Hepatocyte (in vitro differentiated cells): Measurements from ENCODE around the gene AUTS2. TPM values are rescaled to one million over a fixed set of nuclear protein-coding genes. Genes with fewer than 3 reads are reported as not detected.

Experiments
- DNase-seq: peaks from one replicate; pipeline ENCODE4 v3.0.0-alpha.2; 2016; ENCODE audit warnings: low spot score
- H2AFZ ChIP-seq: fragments of 200-600 bp; sonication (generic); 2 replicates; pipeline ENCODE4 v1.6.0; 2016; ENCODE audit warnings: antibody characterized with exemption, mild to moderate bottlenecking
- H3K27ac ChIP-seq: fragments of 200-600 bp; sonication (generic); 2 replicates; pipeline ENCODE4 v1.5.1; 2016; ENCODE audit warnings: mild to moderate bottlenecking
- H3K27me3 ChIP-seq: fragments of 200-600 bp; sonication (generic); 2 replicates; pipeline ENCODE4 v1.6.1; 2016
- H3K36me3 ChIP-seq: fragments of 200-600 bp; sonication (generic); replicated peaks from 2 replicates; pipeline ENCODE4 v1.5.1; 2016; ENCODE audit warnings: low read depth; ENCODE audit not compliant: insufficient read depth
- H3K4me1 ChIP-seq: fragments of 200-600 bp; sonication (generic); 2 replicates; pipeline ENCODE4 v1.5.1; 2016; ENCODE audit warnings: mild to moderate bottlenecking, moderate library complexity; ENCODE audit not compliant: insufficient read depth
- H3K4me2 ChIP-seq: fragments of 200-600 bp; sonication (generic); 2 replicates; pipeline ENCODE4 v1.6.0; 2016
- H3K4me3 ChIP-seq: fragments of 200-600 bp; sonication (generic); 2 replicates; pipeline ENCODE4 v1.5.1; 2016; ENCODE audit warnings: mild to moderate bottlenecking
- H3K79me2 ChIP-seq: fragments of 200-600 bp; sonication (generic); 2 replicates; pipeline ENCODE4 v1.6.0; 2017; ENCODE audit warnings: mild to moderate bottlenecking
- H3K9me2 ChIP-seq: fragments of 200-600 bp; sonication (generic); replicated peaks from 2 replicates; pipeline ENCODE4 v1.6.0; 2017; ENCODE audit warnings: mild to moderate bottlenecking; ENCODE audit not compliant: insufficient read depth
- H3K9me3 ChIP-seq: fragments of 200-600 bp; sonication (generic); 2 replicates; pipeline ENCODE4 v1.5.1; 2016; ENCODE audit warnings: low read depth, mild to moderate bottlenecking
- H4K20me1 ChIP-seq: fragments of 200-600 bp; sonication (generic); 2 replicates; pipeline ENCODE4 v1.6.0; 2016; ENCODE audit warnings: mild to moderate bottlenecking; ENCODE audit not compliant: insufficient read depth, poor library complexity, severe bottlenecking
- EZH2 ChIP-seq: fragments of 200-600 bp; sonication (generic); IDR thresholded peaks from 2 replicates; pipeline ENCODE4 v1.6.1; 2016; ENCODE audit warnings: antibody characterized with exemption, mild to moderate bottlenecking, borderline replicate concordance
- EZH2phosphoT487 ChIP-seq: fragments of 200-600 bp; sonication (generic); IDR thresholded peaks from one replicate; pipeline ENCODE4 v1.6.1; 2018; ENCODE audit warnings: antibody characterized with exemption, mild to moderate bottlenecking, low read depth, moderate library complexity; ENCODE audit not compliant: unreplicated experiment, severe bottlenecking
- WGBS: methylation state at CpG from one replicate; pipeline ENCODE4 v1.1.6; 2016; ENCODE audit warnings: low lambda C conversion rate; ENCODE audit errors: missing lambda C conversion rate; 5-methylcytosine and 5-hydroxymethylcytosine counted together
- polyA plus RNA-seq: library from polyadenylated mRNA; unstranded; fragments of >200 nt; fragmentation: Nextera tagmentation; extraction: Ambion mirVana; gene quantifications from 2 replicates; pipeline ENCODE4 v1.2.1, GENCODE V29; 2016
- total RNA-seq: library from RNA; depleted of rRNA; stranded (reverse); fragments of >200 nt; gene quantifications from 2 replicates; pipeline ENCODE4 v1.2.3, GENCODE V29; 2014
- TF ChIP-seq, protein P1 (sequence below): fragments of 200-600 bp; sonication (generic); IDR thresholded peaks from 2 replicates; pipeline ENCODE4 v1.5.1; 2016; ENCODE audit warnings: antibody characterized with exemption, mild to moderate bottlenecking; ENCODE audit not compliant: poor library complexity

The AUTS2 gene
- total and polyA plus RNA-seq, 2 experiments from 2014 or later, result 34.4 to 40.9 TPM

DNA sequence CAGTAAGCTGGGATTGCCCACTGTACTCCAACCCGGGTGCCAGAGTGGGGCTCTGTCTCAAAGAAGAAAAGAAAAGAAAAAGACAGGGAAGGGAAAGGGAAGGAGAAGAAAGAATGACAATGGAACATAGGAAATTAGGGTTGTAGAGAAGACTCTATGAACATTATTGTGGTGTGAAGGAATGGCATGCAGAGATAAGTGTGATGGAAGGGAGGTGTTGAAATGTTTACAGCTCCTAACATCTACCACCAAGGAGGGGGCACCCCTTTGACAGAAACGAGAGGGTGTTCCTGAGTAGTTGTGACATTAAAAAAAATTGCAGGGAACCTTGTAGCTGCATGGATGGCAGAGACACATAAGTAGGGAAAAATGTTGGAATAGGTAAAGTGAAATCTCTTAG lies 27.5 kb downstream of the AUTS2 start:
- H3K27ac ChIP-seq, result no peak overlapping the region
- H3K4me3 ChIP-seq, result no peak overlapping the region
- H3K27me3 ChIP-seq, result no peaks in the 10 kb centered on the region
- peaks cover 59% of the 10 kb centered on the region for H3K79me2 ChIP-seq
- no peaks in the 10 kb centered on the region for H3K9me3 ChIP-seq
- no peak for DNase-seq
- peaks cover 5% of the 10 kb centered on the region for H3K4me1 ChIP-seq
- no peak for TF ChIP-seq EZH2
- TF ChIP-seq EZH2phosphoT487, result no peak
- TF ChIP-seq, protein P1, sequence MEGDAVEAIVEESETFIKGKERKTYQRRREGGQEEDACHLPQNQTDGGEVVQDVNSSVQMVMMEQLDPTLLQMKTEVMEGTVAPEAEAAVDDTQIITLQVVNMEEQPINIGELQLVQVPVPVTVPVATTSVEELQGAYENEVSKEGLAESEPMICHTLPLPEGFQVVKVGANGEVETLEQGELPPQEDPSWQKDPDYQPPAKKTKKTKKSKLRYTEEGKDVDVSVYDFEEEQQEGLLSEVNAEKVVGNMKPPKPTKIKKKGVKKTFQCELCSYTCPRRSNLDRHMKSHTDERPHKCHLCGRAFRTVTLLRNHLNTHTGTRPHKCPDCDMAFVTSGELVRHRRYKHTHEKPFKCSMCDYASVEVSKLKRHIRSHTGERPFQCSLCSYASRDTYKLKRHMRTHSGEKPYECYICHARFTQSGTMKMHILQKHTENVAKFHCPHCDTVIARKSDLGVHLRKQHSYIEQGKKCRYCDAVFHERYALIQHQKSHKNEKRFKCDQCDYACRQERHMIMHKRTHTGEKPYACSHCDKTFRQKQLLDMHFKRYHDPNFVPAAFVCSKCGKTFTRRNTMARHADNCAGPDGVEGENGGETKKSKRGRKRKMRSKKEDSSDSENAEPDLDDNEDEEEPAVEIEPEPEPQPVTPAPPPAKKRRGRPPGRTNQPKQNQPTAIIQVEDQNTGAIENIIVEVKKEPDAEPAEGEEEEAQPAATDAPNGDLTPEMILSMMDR, result no peak
- H3K9me2 ChIP-seq, result no peaks in the 10 kb centered on the region
- H4K20me1 ChIP-seq, result peaks cover 15% of the 10 kb centered on the region
- no peak overlapping the region for H3K4me2 ChIP-seq
- H2AFZ ChIP-seq, result no peak overlapping the region
- 59% methylated on average over 2 of the region's 2 CpGs for WGBS
- H3K36me3 ChIP-seq, result no peaks in the 10 kb centered on the region

DNA sequence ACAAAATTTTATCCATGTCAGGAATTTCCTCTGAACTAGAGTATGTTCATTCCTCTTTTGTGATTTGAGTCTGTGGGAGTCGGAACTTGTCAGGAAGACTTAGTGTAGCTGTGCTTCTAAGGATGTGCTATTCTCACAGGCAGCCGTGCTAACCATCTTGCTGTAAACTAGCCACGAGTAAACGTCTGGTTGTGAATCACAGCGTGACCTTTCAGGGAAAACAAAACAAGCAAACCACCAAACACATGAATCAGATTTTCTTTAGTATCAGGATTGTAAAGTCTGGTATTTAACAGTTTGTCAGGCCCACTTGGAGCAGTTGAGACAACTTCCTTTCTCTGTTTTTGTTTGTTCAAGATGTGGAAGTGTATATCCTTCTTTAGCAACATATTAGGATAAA lies 32.0 kb downstream of the AUTS2 start:
- 49% methylated on average over 5 of the region's 5 CpGs for WGBS
- H3K9me3 ChIP-seq, result no peaks in the 10 kb centered on the region
- H3K79me2 ChIP-seq, result peaks cover 48% of the 10 kb centered on the region
- no peak overlapping the region for H3K27ac ChIP-seq
- no peak overlapping the region for H2AFZ ChIP-seq
- H3K36me3 ChIP-seq, result no peaks in the 10 kb centered on the region
- no peaks in the 10 kb centered on the region for H3K27me3 ChIP-seq
- no peaks in the 10 kb centered on the region for H3K9me2 ChIP-seq
- no peak overlapping the region for H3K4me3 ChIP-seq
- H3K4me1 ChIP-seq, result peaks cover 6% of the 10 kb centered on the region
- no peak for TF ChIP-seq EZH2
- TF ChIP-seq, protein P1, result no peak
- no peak for TF ChIP-seq EZH2phosphoT487
- H3K4me2 ChIP-seq, result no peak overlapping the region
- no peak for DNase-seq
- H4K20me1 ChIP-seq, result peaks cover 5% of the 10 kb centered on the region

DNA sequence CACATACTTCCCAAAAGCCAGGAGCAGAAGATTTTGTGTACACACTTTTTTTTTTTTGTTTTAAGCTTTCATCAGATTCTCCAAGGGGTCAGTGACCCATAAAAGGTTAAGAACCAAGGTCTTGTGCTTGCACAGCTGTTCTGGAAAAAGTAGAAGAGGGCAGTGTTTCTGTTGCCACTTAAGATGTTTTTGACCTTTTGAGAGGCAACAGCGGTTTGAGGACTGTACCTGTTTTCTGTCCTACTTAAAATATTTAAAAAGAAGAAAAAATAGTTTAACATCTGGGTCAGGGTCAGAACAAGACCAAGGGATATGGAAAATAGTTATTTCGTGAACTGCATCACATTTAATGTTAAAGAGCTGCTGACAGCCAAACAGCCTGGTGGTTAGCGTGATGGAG lies 32.9 kb downstream of the AUTS2 start:
- no peaks in the 10 kb centered on the region for H3K36me3 ChIP-seq
- no peak for DNase-seq
- H3K79me2 ChIP-seq, result peaks cover 47% of the 10 kb centered on the region
- no peak overlapping the region for H2AFZ ChIP-seq
- TF ChIP-seq EZH2phosphoT487, result no peak
- TF ChIP-seq, protein P1, result no peak
- TF ChIP-seq EZH2, result no peak
- H3K27ac ChIP-seq, result no peak overlapping the region
- H3K4me1 ChIP-seq, result peaks cover 6% of the 10 kb centered on the region
- no peaks in the 10 kb centered on the region for H3K9me2 ChIP-seq
- H3K9me3 ChIP-seq, result no peaks in the 10 kb centered on the region
- H3K4me2 ChIP-seq, result no peak overlapping the region
- H3K4me3 ChIP-seq, result no peak overlapping the region
- no peaks in the 10 kb centered on the region for H3K27me3 ChIP-seq
- WGBS, result 78% methylated on average over 3 of the region's 3 CpGs
- H4K20me1 ChIP-seq, result peaks cover 5% of the 10 kb centered on the region

DNA sequence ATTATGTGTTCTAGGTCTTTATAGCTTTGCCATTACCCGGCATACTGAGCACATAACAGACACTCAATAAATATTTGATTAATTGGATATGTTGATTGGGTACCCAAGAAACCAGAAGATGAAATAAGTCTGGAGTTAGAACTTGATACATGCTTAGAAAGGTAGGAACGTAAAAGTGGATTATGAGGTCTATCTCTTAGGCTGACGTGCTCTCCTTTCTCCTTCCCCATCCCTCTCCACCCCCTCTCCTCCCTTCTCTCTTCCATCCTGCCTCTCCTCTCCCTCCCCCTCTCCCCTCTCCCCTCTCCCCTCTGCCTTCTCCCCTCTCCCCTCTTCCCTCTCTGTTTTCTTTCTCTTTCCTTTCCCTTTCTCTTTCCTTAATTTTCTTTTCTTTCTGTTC lies 34.0 kb downstream of the AUTS2 start:
- 82% methylated on average over 2 of the region's 3 CpGs for WGBS
- Histone ChIP-seq H3K9me3 (no peaks in the 10 kb centered on the region), H3K4me2 (no peak overlapping the region), H4K20me1 (peaks cover 5% of the 10 kb centered on the region), H3K4me1 (peaks cover 6% of the 10 kb centered on the region), H3K9me2 (no peaks in the 10 kb centered on the region), H3K79me2 (peaks cover 40% of the 10 kb centered on the region), H3K27me3 (no peaks in the 10 kb centered on the region), H3K4me3 (no peak overlapping the region), H3K27ac (no peak overlapping the region), H2AFZ (no peak overlapping the region), H3K36me3 (no peaks in the 10 kb centered on the region)
- no peak for DNase-seq
- TF ChIP-seq, protein P1, result no peak
- no peak for TF ChIP-seq EZH2phosphoT487
- TF ChIP-seq EZH2, result no peak
